Medulla oblongata (tissue), 1 donor: Measurements from ENCODE around the gene RPL7A.
"Not testable (repeated sequence)": the region's sequence is repeated elsewhere in the genome, so short reads cannot be mapped to it uniquely, and the experiment has no call there.

Experiments
- DNase-seq: peaks from one replicate; pipeline ENCODE4 v3.0.0-alpha.2; 2015; ENCODE audit errors: extremely low spot score

Gene RPL7A

GRCh38 chr9:133368249-133368881 lies 20.3 kb downstream of the RPL7A start:
- no peak for DNase-seq

DNA sequence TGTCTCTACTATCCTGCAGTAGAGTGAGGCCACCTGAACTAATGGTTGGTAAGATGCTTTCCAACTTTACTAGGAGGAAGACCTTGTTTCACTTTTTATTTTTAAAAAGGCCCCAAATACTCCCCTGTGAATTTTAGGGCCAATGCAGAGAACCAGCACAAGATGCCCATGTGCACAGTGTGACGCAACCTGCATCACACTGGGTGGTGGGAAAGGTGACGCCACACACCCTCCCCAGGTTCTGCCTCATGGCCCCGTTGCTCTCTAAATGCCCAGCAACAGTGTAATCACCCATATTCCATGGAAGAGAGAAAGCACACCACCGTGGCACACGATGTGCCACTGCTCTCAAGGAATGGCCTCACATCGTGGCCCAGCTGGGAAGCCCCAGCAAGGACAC lies 21.4 kb downstream of the RPL7A start:
- no peak for DNase-seq

- no peak for DNase-seq
Observed at GRCh38 chr9:133369933-133370332, 21.9 kb downstream of the RPL7A start.

GRCh38 chr9:133370685-133371084 lies 22.7 kb downstream of the RPL7A start:
- DNase-seq, result no peak

GRCh38 chr9:133371261-133371711 lies 23.3 kb downstream of the RPL7A start:
- DNase-seq, result no peak

DNA sequence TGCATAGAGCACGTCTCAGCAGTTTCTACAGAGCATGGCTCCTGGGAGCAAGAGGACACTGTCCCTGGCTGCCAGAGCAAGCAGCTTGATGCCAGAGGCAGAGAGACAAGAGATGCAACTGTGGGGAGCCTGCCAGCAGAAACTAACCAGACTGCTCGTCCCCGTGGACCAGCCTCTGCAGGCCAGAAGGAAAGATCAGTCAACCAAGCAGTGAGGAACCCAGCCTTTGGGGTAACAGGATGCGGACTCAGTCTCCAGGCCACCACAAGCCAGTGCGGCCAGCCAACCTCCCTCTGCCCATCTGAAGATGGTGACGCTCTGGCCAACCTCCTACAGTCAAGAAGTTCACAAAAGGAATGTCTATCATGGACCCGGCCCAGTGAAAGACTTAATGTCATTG lies 24.1 kb downstream of the RPL7A start:
- no peak for DNase-seq

DNA sequence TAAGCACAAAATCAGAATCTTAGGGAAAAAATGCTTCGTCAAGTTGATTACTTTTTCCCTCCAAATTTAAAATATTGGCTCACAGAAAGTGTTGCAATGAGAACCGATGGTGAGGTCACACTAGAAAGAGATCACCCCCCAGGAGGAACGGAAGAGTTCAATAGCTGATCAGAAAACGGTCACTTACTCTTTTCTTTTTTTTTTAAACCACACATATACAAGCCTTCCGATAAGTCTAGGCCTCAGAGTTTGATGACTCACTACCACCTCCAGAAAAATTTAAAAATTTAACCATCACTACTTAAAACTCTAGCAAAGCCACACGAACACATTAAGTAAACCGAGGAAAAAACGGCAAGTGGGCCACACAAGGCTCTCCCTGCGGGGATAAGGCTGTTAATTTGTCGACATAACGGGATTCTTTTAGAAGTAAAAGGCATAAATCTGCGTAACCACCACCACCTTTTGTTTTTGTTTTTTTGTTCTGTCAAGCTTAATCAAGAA lies 26.6 kb downstream of the RPL7A start:
- no peak for DNase-seq

- no peak for DNase-seq
Observed at GRCh38 chr9:133375116-133375723, 27.2 kb downstream of the RPL7A start.

- peak; percentile 96 for DNase-seq
Observed at GRCh38 chr9:133375724-133376654, 28.0 kb downstream of the RPL7A start, which contains the start of the genes STKLD1 and SURF4. STKLD1 (plus strand) TSS chr9:133376366; CDS start chr9:133376474, 108 bp downstream. SURF4 (minus strand) TSS chr9:133376060; CDS start chr9:133375969, 91 bp downstream.

DNA sequence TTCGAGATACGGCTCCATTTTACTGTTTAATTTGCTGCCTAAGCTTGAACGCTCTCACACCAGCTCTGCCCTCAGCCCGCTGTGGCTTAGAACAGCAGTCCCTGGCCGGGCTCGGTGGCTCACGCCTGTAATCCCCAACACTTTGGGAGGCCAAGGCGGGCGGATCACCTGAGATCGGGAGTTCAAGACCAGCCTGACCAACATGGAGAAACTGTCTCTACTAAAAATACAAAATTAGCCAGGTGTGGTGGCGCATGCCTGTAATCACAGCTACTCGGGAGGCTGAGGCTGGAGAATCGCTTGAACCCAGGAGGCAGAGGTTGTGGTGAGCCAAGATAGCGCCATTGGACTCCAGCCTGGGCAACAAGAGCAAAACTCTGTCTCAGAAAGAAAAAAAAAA lies 29.3 kb downstream of the RPL7A start:
- DNase-seq, result not testable (repeated sequence)

- no peak for DNase-seq
Observed at GRCh38 chr9:133377721-133378216, 29.8 kb downstream of the RPL7A start.

- no peak for DNase-seq
Observed at GRCh38 chr9:133378408-133378962, 30.5 kb downstream of the RPL7A start.

DNA sequence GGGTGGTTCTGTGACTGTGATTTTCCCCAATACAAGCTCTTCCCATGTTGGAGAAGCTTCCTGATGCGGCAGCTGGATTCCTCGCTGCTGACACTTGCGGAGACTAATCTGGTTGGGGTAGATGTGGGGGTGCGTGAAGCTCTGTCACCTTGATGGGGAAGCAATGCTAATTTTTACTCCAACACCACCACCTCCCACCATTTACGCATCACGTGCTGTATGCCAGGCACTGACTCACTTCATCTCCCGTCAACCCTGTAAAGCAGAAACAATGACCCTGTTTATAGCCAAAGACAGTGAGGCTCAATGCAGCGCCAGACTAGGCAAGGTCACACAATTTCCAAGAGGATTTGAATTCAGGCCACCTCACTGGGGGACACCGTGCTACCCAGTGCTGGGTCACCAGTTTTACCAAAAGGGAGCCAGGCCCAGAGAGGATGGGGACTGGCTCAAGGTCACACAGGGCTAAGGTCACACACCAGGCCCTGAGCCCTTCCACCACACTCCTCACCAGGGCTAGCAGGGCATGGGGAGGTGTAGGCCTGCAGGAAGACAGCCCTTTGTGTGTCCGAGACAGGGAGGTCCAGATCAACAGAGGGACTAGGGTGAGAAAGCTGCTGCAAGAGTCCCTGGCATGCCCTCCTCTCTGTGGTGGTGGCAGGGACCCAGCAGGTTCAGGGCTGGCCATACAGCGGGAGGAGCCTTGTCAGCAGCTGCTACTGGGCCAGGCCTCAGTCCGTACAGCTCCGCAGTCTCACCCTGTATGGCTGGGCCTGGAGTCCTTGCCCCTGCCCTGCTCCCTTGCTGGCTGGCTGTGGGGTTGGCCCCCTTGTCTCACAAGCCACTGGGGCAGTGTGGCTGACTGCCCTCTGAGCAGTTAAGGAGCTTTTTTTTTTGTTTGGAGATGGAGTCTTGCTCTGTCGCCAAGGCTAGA lies 31.4 kb downstream of the RPL7A start:
- DNase-seq, result peak; percentile 63

GRCh38 chr9:133380734-133381133 lies 32.7 kb downstream of the RPL7A start:
- DNase-seq, result no peak

- no peak for DNase-seq
Observed at GRCh38 chr9:133382507-133383141, 34.6 kb downstream of the RPL7A start.

- DNase-seq, result no peak
Observed at GRCh38 chr9:133383438-133383837, 35.4 kb downstream of the RPL7A start.

- DNase-seq, result no peak
Observed at GRCh38 chr9:133384736-133385321, 36.8 kb downstream of the RPL7A start.

- no peak for DNase-seq
Observed at GRCh38 chr9:133385452-133385851, 37.4 kb downstream of the RPL7A start.

- no peak for DNase-seq
Observed at GRCh38 chr9:133386338-133386737, 38.3 kb downstream of the RPL7A start.

DNA sequence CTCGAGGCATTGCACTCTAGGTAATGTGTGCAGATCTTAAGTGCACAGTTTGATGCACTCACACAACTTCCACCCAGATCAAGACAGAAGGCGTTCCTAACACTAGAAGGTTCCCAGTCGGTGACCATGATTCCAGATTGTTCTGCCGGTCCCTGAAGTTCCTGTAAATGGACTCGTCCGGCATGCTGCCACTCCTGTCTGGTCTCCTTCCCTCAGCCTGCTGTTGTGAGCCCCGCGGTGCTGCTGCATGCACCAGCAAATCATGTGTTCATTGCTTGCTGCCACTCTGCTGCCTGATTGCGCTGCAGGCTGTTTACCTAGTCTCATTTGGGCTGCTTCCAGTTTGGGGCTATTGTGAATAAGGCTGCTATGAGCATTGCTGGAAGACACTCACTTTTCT lies 39.7 kb downstream of the RPL7A start:
- no peak for DNase-seq
